ENCODE data around the gene MTERF4. TPM values are rescaled to one million over a fixed set of nuclear protein-coding genes. Genes with fewer than 3 reads are reported as not detected.
"Not testable (repeated sequence)": the region's sequence is repeated elsewhere in the genome, so short reads cannot be mapped to it uniquely, and the experiment has no call there.

The MTERF4 gene
- total RNA-seq, 1 donor from 2014 or later: 32.7 TPM

- DNase-seq (ENCODE audit: low spot score): no peak
Observed at GRCh38 chr2:241110607-241111439, 8.7 kb upstream of the MTERF4 start.

GRCh38 chr2:241110089-241110606, 8.1 kb upstream of the MTERF4 start:
- DNase-seq (ENCODE audit: low spot score): no peak

GRCh38 chr2:241109210-241110088, 7.4 kb upstream of the MTERF4 start:
- no peak for DNase-seq (ENCODE audit: low spot score)

- DNase-seq (ENCODE audit: low spot score): no peak
Observed at GRCh38 chr2:241108271-241109209, 6.5 kb upstream of the MTERF4 start.

GRCh38 chr2:241107031-241107783, 5.1 kb upstream of the MTERF4 start:
- no peak for DNase-seq (ENCODE audit: low spot score)

- DNase-seq (ENCODE audit: low spot score): no peak
Observed at GRCh38 chr2:241105641-241106040, 3.6 kb upstream of the MTERF4 start.

- DNase-seq (ENCODE audit: low spot score): not testable (repeated sequence)
Observed at GRCh38 chr2:241104611-241105010, 2.5 kb upstream of the MTERF4 start.

- DNase-seq (ENCODE audit: low spot score): no peak
Observed at GRCh38 chr2:241103176-241103595, 1.1 kb upstream of the MTERF4 start.

- no peak for DNase-seq (ENCODE audit: low spot score)
Observed at GRCh38 chr2:241099246-241099645, 2.8 kb downstream of the MTERF4 start.

GRCh38 chr2:241096979-241097378, 5.1 kb downstream of the MTERF4 start:
- DNase-seq (ENCODE audit: low spot score): no peak

GRCh38 chr2:241095594-241096290, 6.3 kb downstream of the MTERF4 start:
- no peak for DNase-seq (ENCODE audit: low spot score)

- DNase-seq (ENCODE audit: low spot score): no peak
Observed at GRCh38 chr2:241094924-241095420, 7.1 kb downstream of the MTERF4 start.

GRCh38 chr2:241094172-241094571, 7.9 kb downstream of the MTERF4 start:
- DNase-seq (ENCODE audit: low spot score): no peak

GRCh38 chr2:241093133-241093781, 8.8 kb downstream of the MTERF4 start:
- not testable (repeated sequence) for DNase-seq (ENCODE audit: low spot score)

GRCh38 chr2:241092677-241093076, 9.4 kb downstream of the MTERF4 start:
- no peak for DNase-seq (ENCODE audit: low spot score)

GRCh38 chr2:241091734-241092445, 10.2 kb downstream of the MTERF4 start:
- DNase-seq (ENCODE audit: low spot score): no peak

GRCh38 chr2:241091201-241091600, 10.9 kb downstream of the MTERF4 start:
- DNase-seq (ENCODE audit: low spot score): no peak

All from mucosa of gallbladder (tissue), 1 donor.